HG03571 (cell line): ENCODE measurements around the gene GRK3.
"Not testable (repeated sequence)": the region's sequence is repeated elsewhere in the genome, so short reads cannot be mapped to it uniquely, and the experiment has no call there.

Experiments used
- ATAC-seq: cut with Tn5 transposase; IDR thresholded peaks from one replicate; pipeline ENCODE4 v1.9.1; 2021; ENCODE audit not compliant: unreplicated experiment

The GRK3 gene

GRCh38 chr22:25548866-25549464 is 15.5 kb upstream of the GRK3 start:
- ATAC-seq: no peak

GRCh38 chr22:25551396-25551795 is 13.1 kb upstream of the GRK3 start:
- no peak for ATAC-seq

DNA sequence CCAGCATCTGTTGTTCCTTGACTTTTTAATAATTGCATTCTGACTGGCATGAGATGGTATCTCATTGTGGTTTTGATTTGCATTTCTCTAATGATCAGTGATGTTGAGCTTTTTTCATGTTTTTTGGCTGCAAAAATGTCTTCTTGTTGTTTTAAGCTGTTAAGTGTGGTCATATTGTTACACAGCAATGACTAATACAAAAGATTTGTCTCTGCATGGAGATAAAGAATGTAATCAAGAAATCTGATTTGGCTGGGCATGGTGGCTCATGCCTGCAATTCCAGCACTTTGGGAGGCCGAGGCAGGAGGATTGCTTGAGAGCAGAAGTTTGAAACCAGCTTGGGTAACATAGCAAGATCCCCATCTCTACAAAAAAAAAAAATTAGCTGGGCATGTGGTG is 12.1 kb upstream of the GRK3 start:
- ATAC-seq: not testable (repeated sequence)

DNA sequence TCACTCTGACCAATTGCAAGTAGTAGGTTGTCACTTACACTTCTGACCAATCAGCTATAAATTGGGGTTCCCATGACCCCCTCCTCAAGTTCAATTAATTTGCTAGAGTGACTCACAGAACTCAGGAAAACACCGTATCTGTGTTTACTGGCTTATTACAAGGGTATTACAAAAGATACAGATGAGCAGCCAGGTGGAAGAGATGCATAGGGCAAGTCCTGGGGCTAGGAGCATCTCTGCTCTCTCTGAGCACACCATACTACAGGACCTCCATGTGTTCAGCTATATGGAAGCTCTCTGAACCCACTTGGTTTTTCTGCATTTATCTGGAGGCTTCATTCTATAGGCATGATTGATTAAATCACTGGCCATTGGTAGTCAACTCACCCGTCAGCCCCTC is 11.3 kb upstream of the GRK3 start:
- no peak for ATAC-seq

- no peak for ATAC-seq
These were observed 10.2 kb upstream of the GRK3 start for GRCh38 chr22:25554238-25554671.

GRCh38 chr22:25554689-25555088 is 9.8 kb upstream of the GRK3 start:
- ATAC-seq: no peak

GRCh38 chr22:25555586-25555985 is 8.9 kb upstream of the GRK3 start:
- ATAC-seq: no peak

- no peak for ATAC-seq
These were observed 7.3 kb upstream of the GRK3 start for GRCh38 chr22:25557218-25557617.

GRCh38 chr22:25558341-25558740 is 6.1 kb upstream of the GRK3 start:
- ATAC-seq: no peak

DNA sequence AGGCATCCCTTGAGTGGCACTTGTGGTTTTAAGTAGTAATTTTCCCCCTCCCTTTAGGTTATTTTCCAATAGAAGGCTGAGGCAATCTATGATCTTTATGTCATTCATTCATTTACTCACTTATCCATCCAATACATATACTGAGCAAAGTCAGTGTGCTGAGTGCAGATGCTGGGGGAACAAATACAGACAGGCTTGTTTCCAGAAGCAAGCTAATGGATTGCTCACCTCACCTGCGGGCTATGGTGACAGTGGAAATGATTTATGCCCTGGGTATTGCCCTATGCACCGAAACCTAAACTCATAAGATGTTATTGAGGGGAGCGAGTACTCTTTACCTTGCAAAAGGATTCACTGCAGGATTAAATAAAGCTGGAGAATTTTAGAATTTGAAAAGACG is 4.6 kb upstream of the GRK3 start:
- not testable (repeated sequence) for ATAC-seq

GRCh38 chr22:25561182-25561581 is 3.3 kb upstream of the GRK3 start:
- not testable (repeated sequence) for ATAC-seq

- ATAC-seq: not testable (repeated sequence)
These were observed 2.5 kb upstream of the GRK3 start for GRCh38 chr22:25561927-25562326.

- ATAC-seq: not testable (repeated sequence)
These were observed 1.3 kb upstream of the GRK3 start for GRCh38 chr22:25562966-25563760.

DNA sequence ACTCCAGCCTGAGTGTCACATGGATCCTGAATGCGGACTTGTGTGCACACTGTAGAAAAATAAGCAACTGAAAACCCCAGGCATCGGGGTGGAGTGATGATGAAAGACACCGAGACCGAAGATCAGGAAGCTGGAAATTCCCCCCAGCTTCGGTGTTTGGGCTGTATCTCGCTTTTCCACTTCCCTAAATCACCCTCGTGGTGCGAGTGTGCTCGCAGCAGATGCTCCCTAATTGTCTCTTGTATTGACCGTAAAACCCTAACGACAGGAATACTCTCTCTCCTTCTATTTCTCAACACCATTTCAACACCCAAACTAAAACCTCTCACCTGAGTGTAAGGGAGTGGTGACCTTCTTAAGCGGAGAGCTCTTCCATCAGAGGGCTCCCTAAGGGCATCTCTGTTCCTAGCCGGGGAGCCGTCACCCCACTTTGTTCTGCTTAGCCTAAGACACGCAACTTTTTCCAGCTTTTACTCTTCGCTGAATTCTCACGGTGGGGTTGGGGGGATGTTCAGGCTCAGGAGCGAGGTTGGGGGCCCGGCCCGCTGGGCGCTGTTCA is 635 bp upstream of the GRK3 start:
- ATAC-seq: no peak

- ATAC-seq: no peak
These were observed 653 bp downstream of the GRK3 start for GRCh38 chr22:25564979-25565677.

GRCh38 chr22:25566186-25566897 is 1.9 kb downstream of the GRK3 start:
- ATAC-seq: no peak

- no peak for ATAC-seq
These were observed 2.4 kb downstream of the GRK3 start for GRCh38 chr22:25566898-25567235.

DNA sequence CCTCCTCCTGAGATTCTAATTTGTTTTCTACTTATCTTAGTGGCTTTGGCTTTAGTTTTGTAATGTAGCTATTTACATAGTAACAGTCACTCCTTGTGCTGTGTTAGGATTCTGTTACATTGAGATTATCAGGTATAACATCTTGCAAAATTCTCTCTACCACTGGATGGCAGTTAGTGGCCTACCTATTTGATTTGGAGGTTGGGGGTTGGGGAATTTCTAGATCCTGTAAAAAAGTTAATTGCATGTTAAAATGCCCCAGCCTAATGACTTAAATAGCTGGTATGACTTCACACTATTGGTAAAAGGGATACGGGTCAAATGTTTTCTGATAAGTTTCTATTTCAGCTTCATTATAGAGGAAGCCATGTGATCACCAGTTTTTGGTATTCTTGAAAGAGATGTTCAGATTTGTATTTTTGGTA is 2.8 kb downstream of the GRK3 start:
- no peak for ATAC-seq

GRCh38 chr22:25568066-25568465 is 3.6 kb downstream of the GRK3 start:
- not testable (repeated sequence) for ATAC-seq

DNA sequence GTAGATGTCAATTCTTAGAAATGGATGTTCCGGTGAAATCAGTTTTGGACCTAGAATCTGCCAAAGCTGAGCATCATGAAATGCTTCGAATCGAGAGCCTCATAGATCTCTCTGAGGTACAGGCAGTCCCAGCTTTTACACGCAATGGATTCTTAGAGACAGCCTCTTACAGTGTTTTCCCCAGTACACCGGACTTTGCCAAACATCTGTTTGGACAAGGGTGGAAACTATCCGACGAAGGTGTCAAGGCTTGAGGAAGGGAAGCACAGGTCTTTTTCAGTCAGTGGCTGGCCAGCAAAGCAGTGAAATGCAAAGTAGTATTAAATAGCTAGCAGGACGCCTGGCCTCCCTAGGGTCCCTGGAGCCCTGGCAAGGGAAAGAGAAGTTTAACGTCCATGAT is 4.9 kb downstream of the GRK3 start:
- no peak for ATAC-seq

- ATAC-seq: no peak
These were observed 5.5 kb downstream of the GRK3 start for GRCh38 chr22:25569983-25570382.
